Mesothelial cell of epicardium (in vitro differentiated cells): ENCODE data around the gene NRBF2. TPM values are rescaled to one million over a fixed set of nuclear protein-coding genes. Genes with fewer than 3 reads are reported as not detected.
"Not testable (repeated sequence)": the region's sequence is repeated elsewhere in the genome, so short reads cannot be mapped to it uniquely, and the experiment has no call there.

Source experiments
- DNase-seq, 2 experiments: peaks; one replicate each; pipeline ENCODE4 v3.0.0; 2021; ENCODE audit warnings: low spot score in 2 of 2; ENCODE audit not compliant: unreplicated experiment in 2 of 2
- H3K27ac Mint-ChIP-seq: 2 replicates; pipeline ENCODE4 v1.8.0; 2021; ENCODE audit warnings: mixed read lengths
- H3K27me3 Mint-ChIP-seq: 2 replicates; pipeline ENCODE4 v1.8.0; 2021; ENCODE audit warnings: low read depth, mixed read lengths
- H3K36me3 Mint-ChIP-seq: 2 replicates; pipeline ENCODE4 v1.8.0; 2021; ENCODE audit warnings: mixed read lengths
- H3K4me1 Mint-ChIP-seq: 2 replicates; pipeline ENCODE4 v1.8.0; 2021; ENCODE audit warnings: mixed read lengths
- H3K4me3 Mint-ChIP-seq: 2 replicates; pipeline ENCODE4 v1.8.0; 2021; ENCODE audit warnings: mild to moderate bottlenecking, moderate library complexity, mixed read lengths
- H3K9me3 Mint-ChIP-seq: 2 replicates; pipeline ENCODE4 v1.8.0; 2021; ENCODE audit warnings: mixed read lengths
- CTCF ChIP-seq: fragments of 200-600 bp; sonication (generic); IDR thresholded peaks from one replicate; pipeline ENCODE4 v1.5.0; 2021; ENCODE audit warnings: antibody characterized with exemption; ENCODE audit not compliant: unreplicated experiment
- total RNA-seq: library from RNA; stranded (reverse); gene quantifications from 3 replicates; pipeline ENCODE4 v1.2.1, GENCODE V29; 2021

Gene NRBF2
- total RNA-seq, 1 donor from 2014 or later, result 18.2 TPM

GRCh38 chr10:63150745-63151144 is 17.6 kb downstream of the NRBF2 start:
- Mint-ChIP-seq H3K4me3 (no peak overlapping the region), H3K27ac (no peak overlapping the region), H3K9me3 (no peaks in the 10 kb centered on the region), H3K27me3 (no peaks in the 10 kb centered on the region), H3K36me3 (peaks cover 31% of the 10 kb centered on the region), H3K4me1 (no peaks in the 10 kb centered on the region)
- no peak for DNase-seq
- TF ChIP-seq CTCF, result no peak

- not testable (repeated sequence) for H3K9me3 Mint-ChIP-seq, H3K4me1 Mint-ChIP-seq, H3K27me3 Mint-ChIP-seq, H3K4me3 Mint-ChIP-seq, H3K27ac Mint-ChIP-seq, DNase-seq
- H3K36me3 Mint-ChIP-seq, result peaks cover 27% of the 10 kb centered on the region
Measured at GRCh38 chr10:63153868-63154545, 20.9 kb downstream of the NRBF2 start.

- Mint-ChIP-seq H3K27ac (no peak overlapping the region), H3K27me3 (no peaks in the 10 kb centered on the region), H3K36me3 (peaks cover 24% of the 10 kb centered on the region), H3K4me1 (no peaks in the 10 kb centered on the region), H3K4me3 (no peak overlapping the region), H3K9me3 (no peaks in the 10 kb centered on the region)
- TF ChIP-seq CTCF, result no peak
- DNase-seq, result no peak
Measured at GRCh38 chr10:63154546-63155387, 21.6 kb downstream of the NRBF2 start.

- Mint-ChIP-seq H3K36me3 (peaks cover 22% of the 10 kb centered on the region), H3K9me3 (no peaks in the 10 kb centered on the region), H3K27ac (no peak overlapping the region), H3K4me3 (no peak overlapping the region), H3K27me3 (no peaks in the 10 kb centered on the region), H3K4me1 (no peaks in the 10 kb centered on the region)
- no peak for TF ChIP-seq CTCF
- no peak for DNase-seq
Measured at GRCh38 chr10:63155388-63156020, 22.4 kb downstream of the NRBF2 start.

GRCh38 chr10:63156236-63156635 is 23.1 kb downstream of the NRBF2 start:
- Mint-ChIP-seq H3K9me3 (no peaks in the 10 kb centered on the region), H3K4me1 (no peaks in the 10 kb centered on the region), H3K27ac (no peak overlapping the region), H3K36me3 (peaks cover 22% of the 10 kb centered on the region), H3K4me3 (no peak overlapping the region), H3K27me3 (no peaks in the 10 kb centered on the region)
- TF ChIP-seq CTCF, result no peak
- no peak for DNase-seq
